Activated CD8-positive, alpha-beta memory T cell treated with anti-CD3 and anti-CD28 coated beads, Interleukin-2, amount 50 U/mL, for 24 hours (primary cell): ENCODE measurements around the gene YAP1.

Experiments used
- DNase-seq: peaks from one replicate; pipeline ENCODE4 v3.0.0-alpha.2; 2020; ENCODE audit errors: extremely low read depth

YAP1 gene

DNA sequence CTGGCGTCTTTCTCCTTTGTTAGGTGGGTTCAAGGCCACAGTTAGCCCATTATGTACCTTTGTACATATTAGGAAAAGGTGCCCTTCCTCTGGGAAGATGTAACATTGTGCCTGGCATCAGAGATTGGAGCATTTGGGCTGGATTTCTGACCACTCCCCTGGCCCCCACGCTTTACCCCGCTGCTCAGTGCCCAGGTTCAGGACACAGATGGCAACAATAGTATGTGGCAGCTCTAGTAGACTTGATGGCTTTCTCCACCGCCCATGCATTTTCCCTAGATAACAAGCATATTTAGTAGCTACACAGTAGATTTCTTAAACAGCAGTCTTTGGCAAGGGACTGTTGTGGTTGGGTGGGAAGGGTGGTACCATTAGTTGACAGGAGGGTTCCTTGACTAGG is 53.1 kb downstream of the YAP1 start:
- DNase-seq = no peak

GRCh38 chr11:102166175-102167064 is 56.2 kb downstream of the YAP1 start:
- no peak for DNase-seq

- DNase-seq = no peak
These were observed 58.2 kb downstream of the YAP1 start for GRCh38 chr11:102168481-102168880.

DNA sequence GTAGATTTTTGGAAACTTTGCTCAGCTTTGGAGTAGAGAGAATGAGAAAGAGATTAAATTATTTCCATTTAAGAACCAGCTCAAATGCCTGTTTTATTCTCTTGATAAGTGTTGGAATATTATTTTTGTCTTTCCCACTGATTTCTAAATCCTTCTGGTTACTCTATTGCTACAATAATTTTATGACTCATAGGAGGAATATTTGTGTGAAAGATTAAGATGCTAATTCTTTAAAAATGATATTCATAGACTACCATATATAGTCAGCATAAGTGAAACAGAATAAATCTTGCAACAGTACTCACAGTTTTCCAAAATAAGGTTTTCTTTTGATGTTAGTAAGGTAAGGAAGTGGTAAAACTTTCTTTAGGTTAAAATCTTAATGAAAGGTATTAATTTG is 60.9 kb downstream of the YAP1 start:
- DNase-seq = no peak

DNA sequence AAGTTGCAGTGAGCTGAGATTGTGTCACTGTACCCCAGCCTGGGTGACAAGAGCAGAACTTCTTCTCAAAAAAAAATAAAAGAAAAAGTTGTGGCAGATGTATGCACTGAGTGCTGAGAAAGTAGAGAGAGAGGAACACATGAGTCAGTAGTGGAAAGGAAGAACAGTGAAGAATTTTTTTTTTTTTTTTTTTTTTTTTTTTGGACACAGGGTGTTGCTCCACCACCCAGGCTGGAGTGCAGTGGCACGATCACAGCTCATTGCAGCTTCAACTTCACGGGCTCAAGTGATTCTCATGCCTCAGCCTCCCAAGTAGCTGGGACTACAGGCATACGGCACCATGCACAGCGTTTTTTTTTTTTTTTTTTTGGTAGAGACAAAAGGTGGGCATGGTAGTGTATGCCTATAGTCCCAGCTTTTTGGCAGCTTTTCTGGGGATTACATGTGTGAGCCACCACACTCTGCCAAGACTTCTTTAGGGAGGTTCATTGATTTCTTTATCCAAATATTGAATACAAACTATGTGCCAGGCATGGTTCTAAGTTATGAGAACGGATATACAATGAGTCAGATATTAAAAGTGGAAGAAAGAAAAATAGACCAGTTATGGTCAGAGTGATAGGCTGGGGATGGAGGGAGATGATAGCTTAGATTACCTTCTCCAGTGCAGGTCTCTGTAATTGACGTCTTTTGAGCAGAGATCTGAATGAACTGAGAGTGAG is 62.0 kb downstream of the YAP1 start:
- no peak for DNase-seq

DNA sequence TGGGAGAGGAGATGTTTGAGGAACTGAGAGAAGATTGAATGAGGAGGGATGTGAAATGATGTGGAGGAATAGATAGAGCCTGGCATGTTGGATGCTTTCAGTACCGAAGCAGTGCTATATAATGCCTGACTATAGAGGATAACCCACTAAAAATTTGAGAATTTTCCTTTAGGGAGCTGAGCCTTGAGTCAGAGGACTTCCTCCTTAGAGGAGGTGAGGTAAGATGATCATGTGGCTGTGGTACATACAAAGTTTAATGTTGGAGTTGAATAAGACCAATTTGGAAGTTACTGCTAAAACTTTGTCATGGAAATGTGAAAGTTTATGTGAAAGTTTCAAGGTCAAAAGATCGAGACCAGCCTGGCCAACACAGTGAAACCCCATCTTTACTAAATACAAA is 66.9 kb downstream of the YAP1 start:
- no peak for DNase-seq

DNA sequence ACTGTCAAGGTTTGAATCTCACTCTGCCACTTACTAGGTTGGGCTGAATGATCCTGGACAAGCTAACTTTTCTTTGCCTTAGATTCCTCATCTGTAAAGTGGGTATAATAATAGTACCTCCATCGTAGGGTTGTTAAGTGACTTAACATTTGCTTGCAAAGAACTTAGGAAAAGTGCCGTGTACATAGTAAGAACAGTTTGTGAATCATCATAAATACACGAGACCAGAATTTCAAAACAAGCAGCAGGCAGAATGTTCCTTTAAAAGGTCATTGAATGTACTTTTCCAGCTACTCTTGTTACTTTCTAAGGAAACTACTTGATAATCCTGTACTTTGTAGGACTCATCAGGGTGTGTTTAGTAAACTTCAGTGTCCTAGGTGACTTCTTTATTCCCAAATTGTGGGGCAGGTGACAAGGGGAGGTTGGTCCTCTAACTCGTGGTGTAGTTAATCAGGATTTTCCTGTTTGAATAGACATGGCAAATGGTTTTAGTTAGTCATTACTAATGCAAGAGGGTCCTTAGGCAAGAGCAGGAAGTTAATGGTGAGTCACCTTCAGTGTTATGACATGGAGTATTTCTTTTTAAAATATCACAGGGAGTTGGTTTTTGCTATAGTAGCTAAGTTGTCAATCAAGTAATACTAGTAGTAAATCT is 67.9 kb downstream of the YAP1 start:
- DNase-seq = no peak

DNA sequence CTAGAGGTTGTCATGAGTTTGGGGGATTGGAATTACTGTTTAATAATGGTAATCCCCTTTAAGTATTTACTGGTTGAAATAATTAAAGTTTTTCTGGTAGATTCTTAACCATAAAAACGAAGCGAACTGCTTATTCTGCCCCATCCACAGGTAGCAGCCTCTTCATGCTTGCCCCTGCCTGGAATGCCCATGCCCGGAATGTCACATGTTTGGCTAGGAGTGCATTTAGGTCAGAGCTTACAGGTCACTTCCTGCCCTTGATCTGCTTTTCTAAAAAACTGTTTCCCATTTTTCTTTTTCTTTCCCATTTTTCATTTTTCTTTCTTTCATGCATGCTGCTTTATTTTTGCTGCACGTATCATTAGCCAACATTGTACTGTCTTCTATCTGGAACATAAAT is 69.1 kb downstream of the YAP1 start:
- DNase-seq = no peak

GRCh38 chr11:102184269-102184987 is 74.2 kb downstream of the YAP1 start:
- no peak for DNase-seq

- DNase-seq = no peak
These were observed 76.4 kb downstream of the YAP1 start for GRCh38 chr11:102186551-102187191.

DNA sequence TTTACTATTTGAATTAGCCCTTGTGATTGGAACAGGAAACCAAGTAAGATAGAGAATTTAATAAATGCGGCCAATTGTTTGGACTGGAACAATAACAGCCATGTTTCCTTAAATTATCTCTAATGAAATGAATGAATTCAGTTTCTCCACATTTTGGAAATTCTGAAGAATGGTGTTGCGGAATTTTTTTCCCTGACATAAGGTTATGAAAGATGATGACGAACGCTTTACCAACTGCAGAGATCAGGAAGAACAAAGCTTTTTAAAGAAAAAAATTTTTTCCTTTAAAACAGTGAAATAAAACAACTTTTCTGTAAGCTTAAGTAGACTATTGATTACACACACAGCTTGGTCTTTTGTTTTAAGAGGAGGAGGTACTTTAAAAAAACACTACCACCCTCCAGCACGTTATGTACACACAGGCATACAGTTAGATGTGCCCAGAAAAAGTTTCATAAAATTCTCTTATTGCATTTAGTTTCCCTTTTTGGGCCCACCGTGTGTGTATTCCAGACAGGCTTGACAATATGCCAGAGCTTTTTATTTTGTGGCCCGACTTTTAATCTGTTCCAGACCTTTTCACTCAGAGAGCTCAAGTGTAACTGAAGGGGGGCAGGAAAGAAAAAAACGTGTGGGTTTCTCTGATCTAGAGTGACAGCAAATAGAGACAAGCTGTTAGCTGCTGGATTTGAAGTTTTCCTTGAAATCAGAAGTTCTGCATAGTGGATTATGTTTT is 77.3 kb downstream of the YAP1 start:
- DNase-seq = no peak

DNA sequence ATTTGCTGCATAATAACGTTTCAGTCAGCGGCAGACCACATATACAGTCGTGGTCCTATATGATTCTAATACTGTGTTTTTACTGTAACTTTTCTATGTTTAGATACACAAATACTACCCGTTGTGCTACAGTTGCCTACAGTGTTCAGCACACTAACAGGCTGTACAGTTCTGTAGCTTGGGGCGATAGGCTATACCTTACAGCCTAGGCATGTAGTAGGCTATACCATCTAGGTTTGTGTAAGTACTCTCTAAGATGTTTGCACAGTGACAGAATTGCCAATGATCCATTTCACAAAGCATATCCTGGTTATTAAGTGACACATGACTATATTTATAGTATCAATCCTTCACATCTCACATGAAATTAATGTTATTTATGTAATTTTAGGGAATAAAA is 78.2 kb downstream of the YAP1 start:
- no peak for DNase-seq

- DNase-seq = no peak
These were observed 81.6 kb downstream of the YAP1 start for GRCh38 chr11:102191832-102192231.

- no peak for DNase-seq
These were observed 82.3 kb downstream of the YAP1 start for GRCh38 chr11:102192349-102193066.

DNA sequence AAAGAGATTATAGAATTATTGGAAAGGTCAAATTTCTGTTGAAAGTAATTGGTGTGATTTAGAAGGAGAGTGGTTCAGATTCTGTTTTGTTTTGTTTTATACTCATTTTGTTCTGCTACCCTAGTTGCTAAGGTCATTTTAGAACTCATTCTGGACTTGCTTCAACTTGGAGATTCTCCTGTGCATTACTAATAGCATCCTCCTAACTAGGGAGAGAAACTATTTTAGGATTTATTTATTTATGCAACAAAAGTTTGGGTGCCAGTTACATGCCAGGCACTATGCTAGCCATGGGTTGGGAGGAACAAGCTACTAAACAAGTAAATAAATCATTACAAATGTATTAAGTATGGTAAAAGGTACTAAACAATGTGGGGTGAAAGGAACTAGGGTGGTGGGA is 84.0 kb downstream of the YAP1 start:
- no peak for DNase-seq

DNA sequence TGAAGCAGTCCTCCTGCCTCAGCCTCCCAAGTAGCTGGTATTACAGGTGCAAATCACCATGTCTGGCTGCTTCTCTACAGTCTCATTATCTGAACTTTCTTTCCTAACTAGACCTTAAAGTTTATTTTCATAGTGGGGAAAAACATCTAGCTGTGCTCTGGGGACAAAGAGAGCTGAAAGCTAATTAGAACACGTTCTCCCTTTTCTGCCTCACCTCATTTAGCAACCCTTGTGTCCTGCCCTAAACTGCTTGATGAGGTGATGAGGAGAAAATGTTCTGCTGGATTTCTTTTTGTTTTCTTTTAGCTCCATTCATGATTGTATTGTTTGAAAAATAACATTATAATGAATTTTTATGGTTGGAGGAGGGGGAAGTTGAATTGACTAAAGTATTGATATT is 84.7 kb downstream of the YAP1 start:
- no peak for DNase-seq

- DNase-seq = no peak
These were observed 86.1 kb downstream of the YAP1 start for GRCh38 chr11:102196351-102196750.

GRCh38 chr11:102196816-102197215 is 86.6 kb downstream of the YAP1 start:
- DNase-seq = no peak

DNA sequence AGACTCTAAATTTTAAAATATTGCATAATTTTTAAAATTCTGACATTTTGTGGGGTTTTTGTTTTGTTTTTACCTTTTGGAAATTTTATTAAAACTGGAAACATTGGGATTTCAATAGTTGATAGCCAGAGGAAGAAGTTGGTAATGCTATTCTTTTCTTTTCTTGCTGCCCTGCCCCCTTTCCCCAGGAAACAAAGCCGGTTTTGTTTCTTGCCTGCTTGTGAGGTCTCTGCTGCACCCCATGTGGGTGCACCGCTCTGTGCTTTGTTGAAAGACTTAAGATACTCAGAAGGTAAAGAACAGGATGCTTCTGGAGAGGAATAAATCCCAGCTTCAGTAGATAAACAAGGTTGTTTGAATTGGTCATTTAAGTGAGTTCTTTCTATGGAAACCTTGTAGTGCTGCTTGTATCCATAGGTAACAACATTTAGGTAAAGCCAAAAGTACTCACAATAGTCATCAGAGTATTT is 87.5 kb downstream of the YAP1 start:
- no peak for DNase-seq

DNA sequence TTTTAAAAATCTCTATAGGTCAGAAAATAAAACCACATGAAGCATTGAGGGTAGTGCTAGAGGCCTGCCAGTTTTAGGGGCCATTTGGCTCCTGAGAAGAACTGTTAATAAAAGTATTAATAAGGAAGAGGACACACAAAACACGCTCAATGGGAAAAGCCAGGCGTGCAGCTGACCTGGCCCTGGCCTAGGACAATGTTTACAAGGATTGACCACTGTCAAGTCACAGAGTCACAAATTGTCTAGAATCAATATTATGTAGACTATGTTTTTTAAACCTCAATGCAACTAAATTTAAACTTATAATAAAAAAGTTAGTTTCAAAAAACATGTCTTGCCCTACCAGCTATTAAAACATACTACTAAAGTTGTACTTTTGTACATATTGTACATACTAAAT is 89.4 kb downstream of the YAP1 start:
- no peak for DNase-seq
